K562 (cell line): ENCODE results near the gene ITPR1. TPM values are rescaled to one million over a fixed set of nuclear protein-coding genes. Genes with fewer than 3 reads are reported as not detected.
A peak's percentile ranks its signal among the peaks of the same experiment; 100 is the strongest.

Experiments
- CEBPG ChIP-seq, 3 experiments: fragments of 200-800 bp in 1 of 3; sonication (Bioruptor generic) in 1 of 3; sonication (generic) in 1 of 3; formaldehyde crosslinking in 1 of 3; IDR thresholded peaks in 2 of 3; conservative IDR thresholded peaks in 1 of 3; 2 replicates each; pipeline versions ENCODE4 v1.6.1 to v1.8.0; 2016 to 2022; ENCODE audit warnings: missing compliant biosample characterization in 2 of 3, missing genetic modification characterization in 2 of 3, mild to moderate bottlenecking in 1 of 3, missing genetic modification reagents in 1 of 3
- FUS ChIP-seq: fragments of 200-400 bp; formaldehyde crosslinking; optimal IDR thresholded peaks from 2 replicates; pipeline ENCODE3; 2017; ENCODE audit warnings: low read depth, low read length
- HNRNPL ChIP-seq: fragments of 200-400 bp; formaldehyde crosslinking; IDR thresholded peaks from 2 replicates; pipeline ENCODE4 v1.6.1; 2017; ENCODE audit warnings: low read depth, mild to moderate bottlenecking, low read length
- NCOR1 ChIP-seq: fragments of 450-650 bp; IDR thresholded peaks from 2 replicates; pipeline ENCODE4 v1.6.1; 2016; ENCODE audit warnings: mild to moderate bottlenecking, moderate library complexity
- POLR2G ChIP-seq: fragments of 200-400 bp; formaldehyde crosslinking; IDR thresholded peaks from 2 replicates; pipeline ENCODE4 v1.6.1; 2017; ENCODE audit warnings: low read depth, mild to moderate bottlenecking, antibody characterized with exemption, low read length, moderate library complexity
- RBFOX2 ChIP-seq: fragments of 200-400 bp; formaldehyde crosslinking; IDR thresholded peaks from 2 replicates; pipeline ENCODE4 v1.6.1; 2017; ENCODE audit warnings: low read depth, mild to moderate bottlenecking, low read length, moderate library complexity
- TOE1 ChIP-seq, 2 experiments: fragments of 450-650 bp in 1 of 2; sonication (generic) in 1 of 2; formaldehyde crosslinking in 1 of 2; IDR thresholded peaks; 2 replicates each; pipeline versions ENCODE4 v1.7.1 to v1.8.0; 2016 to 2022; ENCODE audit warnings: borderline replicate concordance in 2 of 2, mild to moderate bottlenecking in 2 of 2, antibody characterized with exemption in 1 of 2, inconsistent platforms in 1 of 2, low read depth in 1 of 2, missing genetic modification reagents in 1 of 2, moderate library complexity in 1 of 2
- polyA plus RNA-seq, 8 experiments: library from polyadenylated mRNA; depleted of rRNA in 4 of 8; stranded (reverse) in 5 of 8; unstranded in 3 of 8; fragments of >200 nt; fragmentation: Nextera tagmentation in 2 of 8; fragmentation: Illumina TruSeq in 1 of 8; extraction: Ambion mirVana in 2 of 8; extraction: Trizol in 1 of 8; gene quantifications; 2 replicates each; pipeline versions ENCODE4 v1.2.1 to v1.2.3, GENCODE V29; 2011 to 2014; ENCODE audit warnings: inconsistent platforms in 1 of 8, missing spikeins in 1 of 8
- total RNA-seq, 7 experiments: library from RNA; depleted of rRNA in 6 of 7; stranded (reverse); fragments of >200 nt in 6 of 7; fragmentation: Illumina TruSeq in 2 of 7; extraction: Trizol in 2 of 7; gene quantifications; 2 replicates each; pipeline versions ENCODE4 v1.2.1 to v1.2.3, GENCODE V29; 2011 to 2021; ENCODE audit warnings: low replicate concordance in 1 of 7
- TF ChIP-seq, protein P1 (sequence below), 2 experiments: fragments of 450-650 bp; IDR thresholded peaks; 2 replicates each; pipeline ENCODE4 v1.6.1; 2016; ENCODE audit warnings: mild to moderate bottlenecking in 2 of 2, borderline replicate concordance in 1 of 2, low read depth in 1 of 2, moderate library complexity in 1 of 2
- TF ChIP-seq, protein P2 (sequence below): fragments of 450-650 bp; IDR thresholded peaks from 2 replicates; pipeline ENCODE4 v1.6.1; 2016; ENCODE audit warnings: low read depth, mild to moderate bottlenecking, moderate library complexity

ITPR1 gene
- total and polyA plus RNA-seq, 9 of the 15 experiments (the other 6 are each of a cell fraction or from before 2014, with no cell fraction given), result 22.4 to 40.0 (median 27.4) TPM

DNA sequence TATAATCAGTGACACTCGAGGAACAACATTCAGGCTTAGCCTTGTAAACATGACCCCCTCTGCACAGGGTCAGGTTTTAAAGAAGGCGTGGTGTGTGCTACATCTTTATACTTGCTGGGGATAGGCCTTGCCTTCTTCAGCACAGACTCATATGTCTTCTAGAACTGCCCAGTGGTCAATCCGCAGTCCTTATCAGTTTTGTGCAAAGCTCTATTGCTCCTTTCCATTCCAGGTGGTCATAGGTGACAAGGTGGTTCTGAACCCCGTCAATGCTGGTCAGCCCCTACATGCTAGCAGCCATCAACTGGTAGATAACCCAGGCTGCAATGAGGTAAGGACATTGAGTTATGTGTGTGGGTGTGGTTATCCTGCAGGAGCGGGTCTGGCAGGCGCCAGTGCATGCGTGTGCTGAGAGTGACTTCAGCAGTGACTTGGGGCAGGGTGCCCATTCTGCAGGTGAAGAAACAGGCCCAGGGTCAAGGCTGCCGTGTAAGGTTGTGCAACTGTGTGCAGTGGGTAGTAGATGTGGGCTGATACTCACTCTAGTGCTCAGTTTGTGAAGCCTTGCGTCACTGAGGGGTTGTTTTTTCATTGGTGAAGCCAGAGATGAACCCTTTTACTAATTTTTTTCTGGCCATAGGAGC, 150.9 kb downstream of the ITPR1 start (continued):
- TF ChIP-seq CEBPG (CRISPR knock-in tag; IDR thresholded peaks at IDR 0.05) (peak; percentile 81), CEBPG (tag; conservative IDR thresholded peaks at IDR 0.05 in 1 of 2, IDR thresholded peaks at IDR 0.05 in 1 of 2) (peak; percentile 50 to 74; a peak in 2 of 4 replicates), POLR2G (no peak), FUS (no peak), HNRNPL (no peak), NCOR1 (peak; percentile 99), TOE1 (IDR thresholded peaks at IDR 0.05; ENCODE audit: borderline replicate concordance) (peak; percentile 71; the same call in 1 of the 2 replicates), TOE1 (CRISPR knock-in tag; IDR thresholded peaks at IDR 0.05; ENCODE audit: borderline replicate concordance, low read depth) (no peak), RBFOX2 (no peak)
- TF ChIP-seq, protein P1, sequence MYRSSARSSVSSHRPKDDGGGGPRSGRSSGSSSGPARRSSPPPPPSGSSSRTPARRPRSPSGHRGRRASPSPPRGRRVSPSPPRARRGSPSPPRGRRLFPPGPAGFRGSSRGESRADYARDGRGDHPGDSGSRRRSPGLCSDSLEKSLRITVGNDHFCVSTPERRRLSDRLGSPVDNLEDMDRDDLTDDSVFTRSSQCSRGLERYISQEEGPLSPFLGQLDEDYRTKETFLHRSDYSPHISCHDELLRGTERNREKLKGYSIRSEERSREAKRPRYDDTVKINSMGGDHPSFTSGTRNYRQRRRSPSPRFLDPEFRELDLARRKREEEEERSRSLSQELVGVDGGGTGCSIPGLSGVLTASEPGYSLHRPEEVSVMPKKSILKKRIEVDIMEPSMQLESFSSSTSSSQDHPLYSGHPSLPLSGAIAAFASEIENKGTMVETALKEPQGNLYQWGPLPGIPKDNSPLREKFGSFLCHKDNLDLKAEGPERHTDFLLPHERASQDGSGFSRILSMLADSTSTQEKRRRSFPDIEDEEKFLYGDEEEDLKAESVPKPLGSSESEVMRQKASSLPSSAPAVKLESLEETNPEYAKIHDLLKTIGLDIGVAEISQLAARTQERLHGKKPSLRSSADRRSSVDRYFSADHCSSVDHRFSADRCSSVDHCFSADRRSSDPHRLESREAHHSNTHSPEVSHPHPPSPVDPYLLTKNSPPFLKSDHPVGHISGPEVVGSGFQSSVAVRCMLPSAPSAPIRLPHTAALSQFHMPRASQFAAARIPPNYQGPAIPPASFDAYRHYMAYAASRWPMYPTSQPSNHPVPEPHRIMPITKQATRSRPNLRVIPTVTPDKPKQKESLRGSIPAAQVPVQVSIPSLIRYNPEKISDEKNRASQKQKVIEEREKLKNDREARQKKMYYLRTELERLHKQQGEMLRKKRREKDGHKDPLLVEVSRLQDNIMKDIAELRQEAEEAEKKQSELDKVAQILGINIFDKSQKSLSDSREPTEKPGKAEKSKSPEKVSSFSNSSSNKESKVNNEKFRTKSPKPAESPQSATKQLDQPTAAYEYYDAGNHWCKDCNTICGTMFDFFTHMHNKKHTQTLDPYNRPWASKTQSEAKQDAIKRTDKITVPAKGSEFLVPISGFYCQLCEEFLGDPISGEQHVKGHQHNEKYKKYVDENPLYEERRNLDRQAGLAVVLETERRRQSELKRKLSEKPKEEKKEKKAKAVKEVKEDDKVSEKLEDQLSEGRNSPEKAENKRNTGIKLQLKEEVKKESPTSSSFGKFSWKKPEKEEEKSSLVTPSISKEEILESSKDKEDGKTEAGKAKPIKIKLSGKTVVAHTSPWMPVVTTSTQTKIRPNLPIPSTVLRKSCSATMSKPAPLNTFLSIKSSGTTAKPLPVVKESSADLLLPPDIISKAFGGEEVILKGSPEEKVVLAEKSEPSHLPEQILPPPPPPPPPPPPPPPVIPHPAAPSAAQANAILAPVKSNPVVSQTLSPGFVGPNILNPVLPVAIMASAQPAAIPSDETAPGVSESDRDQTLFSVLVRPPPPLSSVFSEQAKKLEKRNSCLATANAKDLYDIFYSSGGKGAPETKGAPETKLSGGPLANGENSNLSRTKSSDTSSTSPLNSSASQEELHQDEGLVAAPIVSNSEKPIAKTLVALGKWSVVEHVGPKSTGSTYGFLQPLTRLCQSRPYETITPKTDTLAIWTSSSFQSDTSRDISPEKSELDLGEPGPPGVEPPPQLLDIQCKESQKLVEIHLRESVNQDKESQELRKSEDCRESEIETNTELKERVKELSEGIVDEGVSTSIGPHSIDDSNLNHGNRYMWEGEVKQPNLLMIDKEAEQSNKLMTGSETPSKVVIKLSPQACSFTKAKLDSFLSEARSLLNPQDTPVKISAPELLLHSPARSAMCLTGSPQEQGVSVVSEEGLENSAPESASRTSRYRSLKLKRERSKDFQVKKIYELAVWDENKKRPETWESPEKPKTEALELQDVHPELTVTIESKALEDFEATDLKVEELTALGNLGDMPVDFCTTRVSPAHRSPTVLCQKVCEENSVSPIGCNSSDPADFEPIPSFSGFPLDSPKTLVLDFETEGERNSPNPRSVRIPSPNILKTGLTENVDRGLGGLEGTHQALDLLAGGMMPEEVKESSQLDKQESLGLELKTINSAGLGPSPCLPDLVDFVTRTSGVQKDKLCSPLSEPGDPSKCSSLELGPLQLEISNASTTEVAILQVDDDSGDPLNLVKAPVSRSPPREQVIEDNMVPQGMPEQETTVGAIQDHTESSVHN (IDR thresholded peaks at IDR 0.05; ENCODE audit: borderline replicate concordance in 1 of 2, low read depth in 1 of 2), result 0 out of 4 replicates have a peak, but pooled peaks of 1 of the 2 experiments have one; percentile 47
- TF ChIP-seq, protein P2, sequence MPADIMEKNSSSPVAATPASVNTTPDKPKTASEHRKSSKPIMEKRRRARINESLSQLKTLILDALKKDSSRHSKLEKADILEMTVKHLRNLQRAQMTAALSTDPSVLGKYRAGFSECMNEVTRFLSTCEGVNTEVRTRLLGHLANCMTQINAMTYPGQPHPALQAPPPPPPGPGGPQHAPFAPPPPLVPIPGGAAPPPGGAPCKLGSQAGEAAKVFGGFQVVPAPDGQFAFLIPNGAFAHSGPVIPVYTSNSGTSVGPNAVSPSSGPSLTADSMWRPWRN, result peak; percentile 83
- TF ChIP-seq, all 486 proteins: peak for 152
